ENCODE measurements around the gene MDFIC.
"Not testable (repeated sequence)": the region's sequence is repeated elsewhere in the genome, so short reads cannot be mapped to it uniquely, and the experiment has no call there.

The MDFIC gene

GRCh38 chr7:114922026-114922651 lies at the start of gene MDFIC:
Gene MDFIC (plus strand): TSS chr7:114922094. CDS start chr7:114923034, 940 bp downstream.
- DNase-seq, result no peak

DNA sequence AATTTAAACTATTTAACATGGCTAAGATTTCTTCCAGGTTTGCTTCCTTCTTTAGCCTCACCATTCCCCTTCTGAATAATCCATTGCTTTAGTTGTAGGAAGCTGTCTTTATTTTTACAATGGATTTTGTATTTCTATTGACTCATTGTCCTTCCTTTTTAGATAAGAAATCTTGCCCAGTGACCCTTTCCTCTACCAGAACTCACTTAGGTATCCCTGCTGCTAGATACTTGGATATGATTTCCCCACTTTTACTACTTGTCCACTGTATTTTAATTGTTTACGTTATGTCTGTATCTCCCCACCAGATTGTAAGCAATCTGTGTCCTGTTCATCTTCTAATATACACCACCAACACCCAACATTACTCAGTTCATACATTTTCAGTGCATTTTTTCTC lies 47.7 kb upstream of the MDFIC start:
- DNase-seq, result no peak

DNA sequence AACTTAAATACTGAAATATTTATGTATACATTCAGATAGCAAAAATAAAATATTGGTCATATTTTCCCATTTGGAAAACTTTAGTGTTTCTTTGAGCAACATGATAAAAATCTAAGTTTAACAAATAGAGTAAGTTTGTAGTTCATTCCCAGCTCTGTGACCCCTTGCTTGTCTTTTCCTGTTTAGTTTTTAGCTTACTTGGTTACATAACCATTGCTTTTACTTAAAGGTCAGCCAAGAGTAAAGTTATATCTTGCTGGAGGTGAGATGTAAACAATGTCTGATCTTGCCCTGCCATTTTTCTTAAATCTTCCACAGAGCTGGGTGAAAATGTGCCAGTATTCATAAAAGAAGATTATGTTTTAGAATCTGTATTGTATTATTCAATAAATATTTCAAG lies 46.7 kb upstream of the MDFIC start:
- no peak for DNase-seq

DNA sequence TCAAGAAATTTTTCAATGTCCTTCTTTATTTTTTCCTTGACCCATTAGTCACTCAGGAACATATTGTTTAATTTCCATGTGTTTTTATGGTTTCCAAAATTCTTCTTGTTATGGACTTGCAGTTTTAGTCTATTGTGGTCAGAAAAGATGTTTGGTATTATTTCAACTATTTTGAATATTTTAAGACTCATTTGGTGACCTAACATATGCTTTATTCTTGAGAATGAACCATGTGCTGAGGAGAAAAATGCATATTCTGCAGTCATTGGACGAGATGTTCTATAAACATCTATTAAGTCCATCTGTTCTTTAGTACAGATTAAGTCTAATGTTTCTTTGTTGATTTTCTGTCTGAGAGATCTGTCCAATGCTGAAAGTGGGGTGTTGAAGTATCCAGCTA lies 42.3 kb upstream of the MDFIC start:
- DNase-seq, result no peak

DNA sequence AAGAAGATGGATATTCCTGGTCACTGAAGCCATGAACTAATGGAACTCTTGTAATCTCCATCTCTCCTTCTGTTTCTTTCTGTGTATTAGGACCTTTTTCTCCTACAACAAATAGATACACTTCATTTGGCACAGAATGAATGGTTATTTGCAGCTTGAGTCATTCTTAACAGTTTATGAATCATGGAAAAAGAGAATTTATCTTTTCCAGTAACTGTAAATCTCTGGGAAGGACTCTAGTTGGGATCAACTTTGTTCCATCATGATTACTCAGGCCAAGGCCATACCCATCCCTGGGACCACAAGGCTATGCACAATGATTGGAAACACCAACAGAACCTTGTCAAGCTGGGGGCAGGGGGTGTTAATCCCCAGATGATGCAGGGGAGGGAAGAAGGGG lies 36.1 kb upstream of the MDFIC start:
- DNase-seq, result no peak

- DNase-seq, result no peak
These were observed 35.7 kb upstream of the MDFIC start for GRCh38 chr7:114886241-114886640.

GRCh38 chr7:114889116-114889515 lies 32.8 kb upstream of the MDFIC start:
- DNase-seq, result not testable (repeated sequence)

- no peak for DNase-seq
These were observed 32.1 kb upstream of the MDFIC start for GRCh38 chr7:114889646-114890285.

DNA sequence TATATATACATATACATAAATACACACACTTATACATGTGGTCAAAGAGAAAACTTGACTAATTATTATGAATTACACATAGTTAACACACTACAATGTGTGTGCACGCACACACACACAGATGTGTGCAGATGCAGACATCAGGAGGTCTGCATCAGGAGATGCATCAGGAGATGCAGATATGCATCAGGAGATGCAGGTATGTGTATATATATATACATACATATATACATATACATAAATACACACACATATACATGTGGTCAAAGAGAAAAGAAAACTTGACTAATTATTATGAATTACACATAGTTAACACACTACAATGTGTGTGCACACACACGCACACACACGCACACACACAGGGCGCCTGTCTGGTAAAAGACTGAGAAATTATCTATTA lies 31.3 kb upstream of the MDFIC start:
- DNase-seq, result no peak

- no peak for DNase-seq
These were observed 21.8 kb upstream of the MDFIC start for GRCh38 chr7:114900127-114900526.

DNA sequence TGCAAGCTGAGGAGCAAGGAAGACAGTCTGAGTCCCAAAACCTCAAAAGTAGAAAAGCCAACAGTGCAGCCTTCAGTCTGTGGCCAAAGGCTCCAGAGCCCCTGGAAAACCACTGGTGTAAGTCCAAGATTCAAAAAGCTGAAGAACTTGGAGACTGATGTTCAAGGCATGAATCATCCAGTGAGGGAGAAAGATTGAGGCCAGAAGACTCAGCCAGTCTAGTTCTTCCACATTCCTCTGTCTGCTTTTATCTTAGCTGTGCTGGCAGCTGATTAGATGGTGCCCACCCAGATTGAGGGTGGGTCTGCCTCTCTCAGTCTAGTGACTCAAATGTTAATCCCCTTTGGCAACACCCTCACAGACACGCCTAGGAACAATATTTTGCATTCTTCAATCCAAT lies 20.1 kb upstream of the MDFIC start:
- DNase-seq, result no peak

GRCh38 chr7:114903131-114903530 lies 18.8 kb upstream of the MDFIC start:
- no peak for DNase-seq

- DNase-seq, result no peak
These were observed 11.1 kb upstream of the MDFIC start for GRCh38 chr7:114910787-114911186.

DNA sequence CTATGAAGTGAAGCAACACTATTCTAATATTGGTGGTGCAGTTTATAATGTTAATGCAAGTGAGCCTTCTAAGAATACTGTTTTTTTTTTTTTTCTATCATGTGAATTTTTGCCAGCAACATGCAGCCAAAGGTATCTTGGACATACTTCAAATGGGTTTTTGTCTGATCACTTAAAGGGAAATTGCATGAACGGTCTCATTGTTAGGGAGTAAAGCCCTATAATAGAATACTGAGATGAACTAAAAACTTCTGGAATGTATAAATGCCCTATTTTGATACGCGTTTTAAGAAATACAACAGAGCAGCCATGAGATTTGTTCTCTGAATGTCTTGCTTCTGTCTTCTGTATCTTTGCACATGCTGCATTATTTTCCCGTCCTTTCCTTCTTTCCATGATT lies 10.5 kb upstream of the MDFIC start:
- DNase-seq, result no peak

DNA sequence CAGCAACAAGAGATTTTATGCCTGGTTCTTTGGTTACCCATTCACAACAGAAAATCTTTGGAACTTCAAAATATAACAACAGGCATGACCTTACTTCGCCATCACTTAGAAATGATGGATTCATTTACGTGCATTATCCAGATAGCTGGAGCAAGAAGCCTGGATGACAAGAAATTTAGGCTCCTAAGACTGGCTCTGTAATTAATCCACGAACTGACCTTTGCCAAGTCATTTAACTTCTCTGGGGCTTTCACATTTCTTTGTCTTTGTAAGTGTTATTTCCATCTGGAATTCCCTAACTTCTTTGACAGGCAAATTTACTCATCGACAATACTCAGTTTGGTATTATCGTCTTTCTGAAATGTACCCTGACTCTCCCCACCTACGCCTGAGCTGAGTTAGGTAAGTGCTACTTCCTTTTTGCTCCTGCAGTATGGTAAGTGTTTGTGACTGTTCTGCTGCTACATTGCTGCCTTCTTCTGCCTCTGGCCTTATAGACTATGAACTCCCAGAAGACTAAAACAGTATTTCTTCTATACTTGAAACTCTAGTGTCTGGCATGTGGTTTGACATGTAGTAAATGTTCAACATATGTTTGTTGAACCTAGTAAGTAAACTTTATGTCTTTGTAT lies 5.5 kb upstream of the MDFIC start:
- DNase-seq, result no peak

GRCh38 chr7:114917211-114917839 lies 4.6 kb upstream of the MDFIC start:
- no peak for DNase-seq

DNA sequence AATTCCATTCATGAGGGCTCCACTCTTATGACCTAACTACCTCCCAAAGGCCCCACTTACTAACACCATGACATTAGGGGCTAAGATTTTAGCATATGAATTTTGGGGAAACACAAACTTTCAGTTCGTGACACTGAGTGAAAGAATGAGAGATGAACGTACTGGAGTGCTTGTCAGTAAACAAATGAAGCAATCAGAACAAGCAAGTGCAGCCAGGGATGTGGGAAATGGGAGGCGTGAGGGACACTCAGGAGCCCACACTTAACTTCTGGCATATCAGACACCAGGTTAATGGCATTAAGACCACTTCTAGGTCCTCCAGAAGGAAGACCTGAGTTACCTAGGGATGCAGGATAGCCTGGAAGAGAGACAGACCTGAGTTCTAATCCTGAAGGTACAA lies 2.3 kb upstream of the MDFIC start:
- DNase-seq, result no peak

DNA sequence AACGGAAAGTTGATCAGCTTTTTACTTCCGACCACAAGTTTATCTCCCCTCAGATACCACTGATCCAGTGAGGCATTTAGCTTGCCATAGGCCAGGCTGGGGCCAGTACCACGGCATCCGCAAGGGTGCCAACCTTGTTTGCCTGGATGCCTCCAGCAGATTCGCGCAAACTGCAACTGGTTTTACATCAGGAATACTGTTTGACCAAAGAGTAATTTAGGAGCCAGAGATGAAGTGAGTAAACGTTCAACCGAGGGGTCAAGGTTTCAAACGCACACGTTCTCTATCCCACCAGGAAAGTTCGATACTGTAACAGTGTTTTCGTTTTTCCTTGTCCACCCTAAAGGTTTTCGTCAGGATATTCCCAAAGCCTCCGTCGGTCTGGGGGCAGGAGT lies 266 bp upstream of the MDFIC start:
- no peak for DNase-seq

- DNase-seq, result no peak
These were observed 933 bp downstream of the MDFIC start for GRCh38 chr7:114922652-114923402.

- no peak for DNase-seq
These were observed 1.5 kb downstream of the MDFIC start for GRCh38 chr7:114923403-114923713.

DNA sequence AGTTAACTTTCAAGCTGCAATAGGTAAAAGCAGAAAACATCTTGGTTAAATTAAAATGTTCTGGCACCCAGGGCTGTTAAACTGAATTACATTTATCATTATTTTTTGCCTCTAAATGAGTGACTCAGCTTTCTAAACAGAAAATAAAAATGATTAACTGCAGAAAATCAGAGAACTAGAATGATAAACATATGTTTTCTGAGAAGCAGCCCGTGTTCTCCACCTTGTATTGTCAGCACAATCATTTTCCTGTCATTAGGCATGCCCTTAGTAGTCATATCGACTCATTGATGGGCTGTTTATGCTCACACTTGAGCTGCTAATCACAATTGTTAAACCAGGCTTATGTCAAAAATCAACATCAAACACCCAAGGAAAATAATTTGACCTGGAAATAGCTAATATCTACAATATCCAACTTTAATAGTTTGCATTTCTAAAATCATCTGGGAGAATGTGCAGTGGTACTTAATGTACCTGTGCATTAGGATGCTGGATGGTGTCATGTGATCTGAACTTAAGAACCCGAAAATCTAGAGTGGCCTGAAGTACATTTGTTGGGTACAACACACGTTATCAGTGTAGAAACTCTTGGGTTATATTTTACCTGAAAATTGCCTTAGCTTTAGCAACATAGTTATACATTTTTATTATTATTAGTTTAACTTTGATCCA lies 2.3 kb downstream of the MDFIC start:
- DNase-seq, result no peak

DNA sequence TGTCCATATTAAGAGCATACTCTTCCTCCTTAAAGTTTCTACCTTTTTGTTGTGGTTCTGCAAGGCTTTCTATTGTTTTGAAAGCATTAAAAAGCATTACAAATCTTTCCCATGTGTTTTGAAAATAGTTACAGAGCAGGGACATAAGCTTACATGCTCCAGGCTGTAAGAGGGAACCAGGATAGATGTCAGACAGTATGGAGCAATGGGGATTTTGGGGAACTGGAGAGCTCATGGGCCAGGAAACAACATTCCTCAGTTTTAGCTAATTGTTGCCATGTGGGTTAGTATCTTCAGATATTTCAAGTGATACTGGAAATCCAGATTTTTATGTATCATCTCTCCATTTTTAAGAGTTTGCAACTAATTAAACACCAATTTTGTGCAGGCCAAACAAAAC lies 3.5 kb downstream of the MDFIC start:
- DNase-seq, result no peak

- DNase-seq, result no peak
These were observed 6.2 kb downstream of the MDFIC start for GRCh38 chr7:114928060-114928459.

Measured in hippocampal formation (tissue), 2 donors.